Peyer's patch (tissue), 4 donors: ENCODE data around the gene CATSPERE.

Source experiments
- CTCF ChIP-seq, 6 experiments: fragments of 450-650 bp in 4 of 6; fragments of 200-600 bp in 2 of 6; sonication (generic) in 1 of 6; IDR thresholded peaks; one replicate each; pipeline ENCODE4 v1.5.1; 2017 to 2019; ENCODE audit warnings: antibody characterized with exemption in 6 of 6, mild to moderate bottlenecking in 3 of 6, moderate library complexity in 1 of 6
- POLR2A ChIP-seq, 2 donors: fragments of 450-650 bp; IDR thresholded peaks; one replicate each; pipeline ENCODE4 v1.5.1; 2017; ENCODE audit warnings: antibody characterized with exemption in 2 of 2, mild to moderate bottlenecking in 2 of 2, moderate library complexity in 2 of 2

- TF ChIP-seq CTCF (IDR thresholded peaks at IDR 0.05) (no peak), POLR2A (IDR thresholded peaks at IDR 0.05) (no peak)
Observed at GRCh38 chr1:244559561-244559960, 98.5 kb downstream of the CATSPERE start.
